GM10266 (cell line): ENCODE data around the gene USP43.

Experiments used
- DNase-seq: peaks from one replicate; pipeline ENCODE4 v3.0.0; 2012; ENCODE audit errors: extremely low spot score
- CTCF ChIP-seq: IDR thresholded peaks from 2 replicates; pipeline ENCODE4 v1.5.1; 2012; ENCODE audit warnings: mild to moderate bottlenecking, low read depth; ENCODE audit not compliant: control insufficient read depth, insufficient read depth; ENCODE audit errors: missing control alignments

Gene USP43

GRCh38 chr17:9666461-9667050 is 21.2 kb downstream of the USP43 start:
- DNase-seq = no peak
- TF ChIP-seq CTCF = no peak

GRCh38 chr17:9668517-9668916 is 23.2 kb downstream of the USP43 start:
- no peak for DNase-seq
- TF ChIP-seq CTCF = no peak

GRCh38 chr17:9669551-9670008 is 24.3 kb downstream of the USP43 start:
- DNase-seq = no peak
- TF ChIP-seq CTCF = no peak

GRCh38 chr17:9670596-9670995 is 25.3 kb downstream of the USP43 start:
- no peak for DNase-seq
- no peak for TF ChIP-seq CTCF

GRCh38 chr17:9671559-9671958 is 26.2 kb downstream of the USP43 start:
- DNase-seq = no peak
- TF ChIP-seq CTCF = no peak

GRCh38 chr17:9672266-9672665 is 26.9 kb downstream of the USP43 start:
- no peak for DNase-seq
- no peak for TF ChIP-seq CTCF

- no peak for TF ChIP-seq CTCF
These were observed 27.4 kb downstream of the USP43 start for GRCh38 chr17:9672691-9673090.

More at GRCh38 chr17:9672691-9673090, 27.4 kb downstream of the USP43 start:
- no peak for DNase-seq
